Progenitor cell of endocrine pancreas (in vitro differentiated cells): ENCODE measurements around the gene TCHHL1. TPM values are rescaled to one million over a fixed set of nuclear protein-coding genes. Genes with fewer than 3 reads are reported as not detected.

ENCODE experiments used
- DNase-seq: peaks from one replicate; pipeline ENCODE4 v3.0.0; 2021; ENCODE audit warnings: low spot score; ENCODE audit not compliant: unreplicated experiment
- H3K27ac Mint-ChIP-seq: 2 replicates; pipeline ENCODE4 v1.8.0; 2021; ENCODE audit warnings: mild to moderate bottlenecking, moderate library complexity, mixed read lengths
- H3K27me3 Mint-ChIP-seq: 2 replicates; pipeline ENCODE4 v1.8.0; 2021; ENCODE audit warnings: mixed read lengths
- H3K36me3 Mint-ChIP-seq: 2 replicates; pipeline ENCODE4 v1.8.0; 2022; ENCODE audit warnings: mixed read lengths; ENCODE audit not compliant: insufficient read depth
- H3K4me1 Mint-ChIP-seq: 2 replicates; pipeline ENCODE4 v1.8.0; 2021; ENCODE audit warnings: low read depth, mixed read lengths
- H3K4me3 Mint-ChIP-seq: 2 replicates; pipeline ENCODE4 v1.8.0; 2021; ENCODE audit warnings: low read depth, mild to moderate bottlenecking, moderate library complexity, mixed read lengths
- H3K9me3 Mint-ChIP-seq: 2 replicates; pipeline ENCODE4 v1.8.0; 2021; ENCODE audit warnings: low read depth, mixed read lengths
- CTCF ChIP-seq: fragments of 200-600 bp; sonication (generic); IDR thresholded peaks from one replicate; pipeline ENCODE4 v1.5.0; 2021; ENCODE audit warnings: antibody characterized with exemption, mild to moderate bottlenecking; ENCODE audit not compliant: unreplicated experiment
- total RNA-seq: library from RNA; stranded (reverse); gene quantifications from 2 replicates; pipeline ENCODE4 v1.2.1, GENCODE V29; 2021

TCHHL1 gene
- total RNA-seq, 1 donor from 2014 or later = not detected

DNA sequence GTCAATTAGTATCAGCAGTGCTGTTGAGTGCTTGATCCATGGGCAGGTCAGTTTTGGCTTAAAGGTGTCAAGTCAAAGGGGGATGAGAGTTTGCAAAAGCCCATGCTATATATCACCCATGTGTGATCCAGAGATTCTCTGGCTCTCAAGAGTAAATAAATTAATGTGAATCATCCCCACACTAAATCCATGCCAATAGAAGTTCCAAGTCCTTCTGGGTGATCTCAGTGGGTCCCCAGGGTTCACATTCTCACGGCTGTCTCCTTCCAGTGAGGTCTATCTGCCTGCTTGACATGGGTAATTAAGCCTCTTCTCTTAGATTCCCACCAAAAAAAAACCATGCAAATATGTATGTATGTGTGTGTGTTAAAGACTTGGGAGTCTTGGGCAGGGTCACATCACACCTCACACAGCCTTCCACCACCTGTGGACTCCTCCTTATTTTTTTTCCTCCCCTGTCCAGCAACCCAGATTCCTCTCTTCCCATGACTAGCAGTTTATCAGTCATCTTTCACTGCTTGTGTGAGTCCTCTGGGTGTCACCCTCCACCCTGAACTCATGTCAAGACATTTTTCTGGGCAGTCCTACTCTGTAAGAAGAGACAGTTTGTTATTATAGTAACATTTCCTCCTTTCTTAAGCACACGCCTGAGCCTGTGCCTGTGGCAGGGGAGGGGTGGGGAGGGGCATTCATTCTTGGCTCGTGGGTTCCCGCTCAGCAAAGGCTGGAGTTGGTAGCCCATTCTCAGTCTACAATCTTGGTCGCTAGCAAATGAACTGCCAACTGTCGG lies 37.8 kb downstream of the TCHHL1 start:
- DNase-seq = no peak
- Mint-ChIP-seq H3K4me1 (peaks cover 16% of the 10 kb centered on the region), H3K27ac (no peak overlapping the region), H3K36me3 (no peaks in the 10 kb centered on the region), H3K4me3 (no peak overlapping the region), H3K27me3 (peaks cover 30% of the 10 kb centered on the region), H3K9me3 (no peaks in the 10 kb centered on the region)
- no peak for TF ChIP-seq CTCF

DNA sequence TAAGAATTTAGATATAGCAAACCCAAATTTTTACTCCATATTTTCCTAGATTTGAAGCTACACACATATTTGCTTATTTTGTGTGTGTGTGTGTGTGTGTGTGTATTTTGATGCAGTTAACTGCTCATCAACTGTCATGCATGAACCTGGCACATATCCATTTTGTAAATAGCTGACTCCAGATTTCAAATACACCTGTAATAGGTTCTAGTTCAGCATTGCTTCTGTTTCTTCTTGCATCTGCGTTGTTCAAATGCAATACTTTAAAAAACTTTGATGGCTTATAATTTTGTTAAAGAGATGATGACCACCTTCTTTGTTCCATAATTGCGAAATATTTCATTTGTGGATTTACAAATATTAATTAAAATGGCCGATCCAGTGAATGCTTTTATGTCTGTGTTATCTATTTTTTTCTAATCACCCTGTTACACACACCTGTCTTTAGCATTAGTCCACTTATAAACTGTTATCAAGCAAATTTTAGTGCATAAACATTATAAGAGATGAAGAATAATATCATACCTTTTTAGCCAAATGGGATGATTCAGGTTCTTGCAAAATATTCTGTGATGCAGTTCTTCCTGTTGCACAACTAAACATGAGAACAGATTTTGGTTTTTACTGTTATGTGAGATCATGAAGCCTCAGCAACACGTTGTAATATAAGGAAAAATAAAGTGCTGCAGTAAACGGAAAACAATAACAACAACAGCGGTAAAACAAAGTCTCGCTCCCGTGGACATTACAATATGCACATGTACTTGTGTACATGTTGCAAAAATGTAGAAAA lies 39.4 kb downstream of the TCHHL1 start:
- H3K27me3 Mint-ChIP-seq = peaks cover 16% of the 10 kb centered on the region
- no peak for TF ChIP-seq CTCF
- DNase-seq = no peak
- no peak overlapping the region for H3K27ac Mint-ChIP-seq
- H3K4me1 Mint-ChIP-seq = peaks cover 16% of the 10 kb centered on the region
- H3K4me3 Mint-ChIP-seq = no peak overlapping the region
- H3K9me3 Mint-ChIP-seq = no peaks in the 10 kb centered on the region
- H3K36me3 Mint-ChIP-seq = no peaks in the 10 kb centered on the region

- Mint-ChIP-seq H3K9me3 (no peaks in the 10 kb centered on the region), H3K4me3 (peak overlapping the region; percentile 65)
These were observed 40.4 kb downstream of the TCHHL1 start for GRCh38 chr1:152048416-152049009.

GRCh38 chr1:152047730-152048415 lies 41.0 kb downstream of the TCHHL1 start:
- H3K4me3 Mint-ChIP-seq = peak overlapping the region; percentile 65
- DNase-seq = peak; percentile 58
- peaks cover 4% of the 10 kb centered on the region for H3K27me3 Mint-ChIP-seq
- H3K36me3 Mint-ChIP-seq = no peaks in the 10 kb centered on the region
- H3K9me3 Mint-ChIP-seq = no peaks in the 10 kb centered on the region
- peaks cover 20% of the 10 kb centered on the region for H3K4me1 Mint-ChIP-seq
- peak overlapping the region; percentile 99 for H3K27ac Mint-ChIP-seq
- peak; percentile 70 for TF ChIP-seq CTCF

More at GRCh38 chr1:152048416-152049009, 40.4 kb downstream of the TCHHL1 start:
- Mint-ChIP-seq H3K27ac (peak overlapping the region; percentile 99), H3K4me1 (peaks cover 20% of the 10 kb centered on the region), H3K27me3 (peaks cover 6% of the 10 kb centered on the region), H3K36me3 (no peaks in the 10 kb centered on the region)
- DNase-seq = peak; percentile 20
- no peak for TF ChIP-seq CTCF

GRCh38 chr1:152047413-152047729 lies 41.5 kb downstream of the TCHHL1 start:
- Mint-ChIP-seq H3K27ac (peak overlapping the region; percentile 99), H3K4me3 (peak overlapping the region; percentile 65), H3K4me1 (peaks cover 20% of the 10 kb centered on the region), H3K9me3 (no peaks in the 10 kb centered on the region), H3K27me3 (no peaks in the 10 kb centered on the region), H3K36me3 (no peaks in the 10 kb centered on the region)
- TF ChIP-seq CTCF = no peak
- no peak for DNase-seq
